Measurements from ENCODE around the gene NPY5R. TPM values are rescaled to one million over a fixed set of nuclear protein-coding genes. Genes with fewer than 3 reads are reported as not detected.

Gene NPY5R
- polyA plus RNA-seq, 1 donor (not counting 4 experiments of a cell fraction or from before 2014, with no cell fraction given), result not detected

GRCh38 chr4:163350672-163351071 lies 7.0 kb downstream of the NPY5R start:
- no peaks in the 10 kb centered on the region for H3K27me3 ChIP-seq (ENCODE audit: control insufficient read depth, extremely low read depth, insufficient read depth, low read length)
- no peaks in the 10 kb centered on the region for H3K36me3 ChIP-seq (ENCODE audit: control insufficient read depth in 2 of 2, extremely low read depth in 1 of 2, insufficient read depth in 2 of 2, low read length in 2 of 2)
- no peak overlapping the region for H3K27ac ChIP-seq (ENCODE audit: control insufficient read depth, insufficient read depth, low read length)
- no peaks in the 10 kb centered on the region for H4K20me1 ChIP-seq (ENCODE audit: control insufficient read depth, extremely low read depth, insufficient read depth, low read length)
- DNase-seq (ENCODE audit: low read depth, low spot score) (no peak), FAIRE-seq (no peak)
- H3K4me3 ChIP-seq (ENCODE audit: control insufficient read depth in 2 of 3, extremely low read depth in 1 of 3, insufficient read depth in 2 of 3, low read depth in 1 of 3, low read length in 3 of 3), result no peak overlapping the region
- no peak for TF ChIP-seq EZH2 (IDR thresholded peaks at IDR 0.05; ENCODE audit: low read length)
- TF ChIP-seq CTCF (optimal IDR thresholded peaks at IDR 0.05 in 1 of 3, IDR thresholded peaks at IDR 0.05 in 1 of 3, conservative IDR thresholded peaks at IDR 0.05 in 1 of 3; ENCODE audit: extremely low read depth in 1 of 3, insufficient read depth in 2 of 3, low read length in 3 of 3), result no peak
- no peak overlapping the region for H2AFZ ChIP-seq (ENCODE audit: control insufficient read depth, low read length)
- H3K9me1 ChIP-seq (ENCODE audit: control insufficient read depth, extremely low read depth, insufficient read depth, low read length), result no peaks in the 10 kb centered on the region
- H3K4me1 ChIP-seq (ENCODE audit: control insufficient read depth, extremely low read depth, insufficient read depth, low read length), result no peaks in the 10 kb centered on the region
- H3K9me3 ChIP-seq (ENCODE audit: control insufficient read depth, low read depth, low read length), result no peaks in the 10 kb centered on the region
- dilution Hi-C loops (cut with MboI; ENCODE audit: extremely low pct_ligation_motif_present, low sequenced_read_pairs), result no loop called here
- H3K4me2 ChIP-seq (ENCODE audit: control insufficient read depth, extremely low read depth, insufficient read depth, low read depth, low read length), result no peak overlapping the region
- no peaks in the 10 kb centered on the region for H3K79me2 ChIP-seq (ENCODE audit: control insufficient read depth, insufficient read depth, low read length)
- no peak overlapping the region for H3K9ac ChIP-seq (ENCODE audit: control insufficient read depth, extremely low read depth, insufficient read depth, low read length)

GRCh38 chr4:163353054-163353453 lies 9.4 kb downstream of the NPY5R start:
- H2AFZ ChIP-seq (ENCODE audit: control insufficient read depth, low read length), result no peak overlapping the region
- H3K9me3 ChIP-seq (ENCODE audit: control insufficient read depth, low read depth, low read length), result no peaks in the 10 kb centered on the region
- H3K27ac ChIP-seq (ENCODE audit: control insufficient read depth, insufficient read depth, low read length), result no peak overlapping the region
- H3K4me3 ChIP-seq (ENCODE audit: control insufficient read depth in 2 of 3, extremely low read depth in 1 of 3, insufficient read depth in 2 of 3, low read depth in 1 of 3, low read length in 3 of 3), result no peak overlapping the region
- H3K4me1 ChIP-seq (ENCODE audit: control insufficient read depth, extremely low read depth, insufficient read depth, low read length), result no peaks in the 10 kb centered on the region
- dilution Hi-C loops (cut with MboI; ENCODE audit: extremely low pct_ligation_motif_present, low sequenced_read_pairs), result no loop called here
- H3K9me1 ChIP-seq (ENCODE audit: control insufficient read depth, extremely low read depth, insufficient read depth, low read length), result no peaks in the 10 kb centered on the region
- H3K79me2 ChIP-seq (ENCODE audit: control insufficient read depth, insufficient read depth, low read length), result no peaks in the 10 kb centered on the region
- no peaks in the 10 kb centered on the region for H3K36me3 ChIP-seq (ENCODE audit: control insufficient read depth in 2 of 2, extremely low read depth in 1 of 2, insufficient read depth in 2 of 2, low read length in 2 of 2)
- H3K9ac ChIP-seq (ENCODE audit: control insufficient read depth, extremely low read depth, insufficient read depth, low read length), result no peak overlapping the region
- no peak overlapping the region for H3K4me2 ChIP-seq (ENCODE audit: control insufficient read depth, extremely low read depth, insufficient read depth, low read depth, low read length)
- no peak for FAIRE-seq
- H3K27me3 ChIP-seq (ENCODE audit: control insufficient read depth, extremely low read depth, insufficient read depth, low read length), result no peaks in the 10 kb centered on the region
- no peak for DNase-seq (ENCODE audit: low read depth, low spot score)
- TF ChIP-seq EZH2 (IDR thresholded peaks at IDR 0.05; ENCODE audit: low read length) (no peak), CTCF (optimal IDR thresholded peaks at IDR 0.05 in 1 of 3, IDR thresholded peaks at IDR 0.05 in 1 of 3, conservative IDR thresholded peaks at IDR 0.05 in 1 of 3; ENCODE audit: extremely low read depth in 1 of 3, insufficient read depth in 2 of 3, low read length in 3 of 3) (no peak)
- H4K20me1 ChIP-seq (ENCODE audit: control insufficient read depth, extremely low read depth, insufficient read depth, low read length), result no peaks in the 10 kb centered on the region
